ENCODE results near the gene SPDEF.

Gene SPDEF

DNA sequence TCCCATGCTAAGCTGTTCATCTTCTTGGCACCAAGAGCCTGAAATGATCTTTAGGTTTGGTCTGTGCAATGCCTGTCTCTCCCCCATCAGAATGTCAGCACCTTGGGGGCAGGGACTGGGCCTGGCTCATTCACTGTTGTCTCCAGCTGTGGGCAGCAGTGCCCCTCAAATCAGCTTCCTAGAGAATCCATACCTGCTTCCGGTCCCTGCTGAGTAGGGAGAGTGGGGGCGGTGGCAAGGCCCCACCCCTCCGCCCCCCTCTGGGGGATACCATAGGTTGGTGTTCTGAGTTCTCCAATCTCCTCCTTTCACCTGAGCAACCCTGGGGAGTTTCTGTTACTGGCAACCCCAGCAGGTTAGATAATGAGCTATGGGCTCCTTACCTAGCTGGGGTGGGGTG lies 19.2 kb upstream of the SPDEF start:
- no peak overlapping the region for H3K9ac ChIP-seq (ENCODE audit: low read length)
- H3K27ac ChIP-seq (ENCODE audit: low read depth, low read length) = no peak overlapping the region
- no peak overlapping the region for H4K8ac ChIP-seq (ENCODE audit: low read depth, low read length)
- H2BK15ac ChIP-seq (replicated peaks; ENCODE audit: low read depth) = no peak overlapping the region
- no peak overlapping the region for H2BK5ac ChIP-seq (ENCODE audit: low read length)
- DNase-seq = peak; percentile 53
- H3K23ac ChIP-seq (ENCODE audit: low read length) = no peak overlapping the region
- H3K79me1 ChIP-seq (ENCODE audit: low read length) = no peaks in the 10 kb centered on the region
- no peak overlapping the region for H3K4ac ChIP-seq (ENCODE audit: low read depth, low read length)
- WGBS (ENCODE audit: extremely low coverage, insufficient coverage, low lambda C conversion rate) = no CpG with 5 or more reads among the region's 3 CpGs
- no peak overlapping the region for H3K4me2 ChIP-seq (ENCODE audit: low read length)
- no peak overlapping the region for H4K5ac ChIP-seq (ENCODE audit: low read length)
- no peaks in the 10 kb centered on the region for H3K27me3 ChIP-seq (ENCODE audit: insufficient read depth, low read length, poor library complexity)
- H3K4me3 ChIP-seq (ENCODE audit: low read length) = no peak overlapping the region
- H2BK120ac ChIP-seq (ENCODE audit: low read depth, low read length) = no peak overlapping the region
- no peak overlapping the region for H3K18ac ChIP-seq (ENCODE audit: low read length)
- no peaks in the 10 kb centered on the region for H3K79me2 ChIP-seq (ENCODE audit: control insufficient read depth, insufficient read depth, low read length)
- H3K36me3 ChIP-seq (ENCODE audit: control insufficient read depth, insufficient read depth, low read length) = no peaks in the 10 kb centered on the region
- no peak overlapping the region for H3K56ac ChIP-seq (ENCODE audit: low read length)
- H3K4me1 ChIP-seq (ENCODE audit: control insufficient read depth, low read depth, low read length) = peaks cover 2% of the 10 kb centered on the region
- no peak overlapping the region for H2AK5ac ChIP-seq (ENCODE audit: low read length)

DNA sequence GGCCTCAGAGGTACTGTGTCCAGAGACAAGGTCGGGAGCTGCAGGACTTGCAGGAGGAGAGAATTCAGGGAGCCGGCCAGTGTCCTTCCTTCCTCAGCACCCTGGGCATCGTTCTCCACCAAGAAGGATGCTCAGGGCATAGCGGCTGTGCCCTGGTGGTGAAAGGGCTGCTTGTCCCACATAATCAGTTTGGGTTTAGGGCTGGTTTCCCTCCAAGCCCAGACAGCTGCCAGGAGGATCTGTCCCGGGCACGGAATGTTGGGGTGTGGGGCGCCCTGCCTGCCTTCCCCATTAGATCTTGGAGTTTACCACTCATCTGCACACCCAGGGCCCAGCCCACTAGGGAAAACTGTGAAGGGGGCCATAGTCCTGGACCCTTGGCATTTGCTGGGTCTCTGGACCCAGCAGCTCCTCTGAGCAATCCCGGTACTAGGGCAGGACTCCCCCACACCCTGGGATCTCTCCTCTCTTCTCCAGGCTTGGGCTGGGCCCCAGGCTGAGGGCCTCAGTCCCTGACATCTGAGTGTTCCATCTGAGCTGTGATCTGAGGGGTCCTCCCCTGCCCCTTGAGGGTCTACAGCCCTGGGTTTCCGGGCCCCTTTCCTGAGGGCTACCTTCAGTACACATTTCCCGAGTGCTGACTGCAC lies 18.6 kb upstream of the SPDEF start:
- Histone ChIP-seq H3K27me3 (ENCODE audit: insufficient read depth, low read length, poor library complexity) (no peaks in the 10 kb centered on the region), H2AK5ac (ENCODE audit: low read length) (no peak overlapping the region), H3K4ac (ENCODE audit: low read depth, low read length) (no peak overlapping the region), H3K56ac (ENCODE audit: low read length) (no peak overlapping the region), H3K4me1 (ENCODE audit: control insufficient read depth, low read depth, low read length) (peaks cover 2% of the 10 kb centered on the region), H2BK5ac (ENCODE audit: low read length) (no peak overlapping the region), H3K36me3 (ENCODE audit: control insufficient read depth, insufficient read depth, low read length) (no peaks in the 10 kb centered on the region), H3K4me2 (ENCODE audit: low read length) (no peak overlapping the region), H4K8ac (ENCODE audit: low read depth, low read length) (no peak overlapping the region), H2BK15ac (replicated peaks; ENCODE audit: low read depth) (no peak overlapping the region), H3K23ac (ENCODE audit: low read length) (no peak overlapping the region), H3K4me3 (ENCODE audit: low read length) (no peak overlapping the region), H2BK120ac (ENCODE audit: low read depth, low read length) (no peak overlapping the region), H3K9ac (ENCODE audit: low read length) (no peak overlapping the region), H3K79me1 (ENCODE audit: low read length) (no peaks in the 10 kb centered on the region), H3K27ac (ENCODE audit: low read depth, low read length) (no peak overlapping the region), H4K5ac (ENCODE audit: low read length) (no peak overlapping the region), H3K79me2 (ENCODE audit: control insufficient read depth, insufficient read depth, low read length) (no peaks in the 10 kb centered on the region), H3K18ac (ENCODE audit: low read length) (no peak overlapping the region)
- no peak for DNase-seq
- no CpG with 5 or more reads among the region's 10 CpGs for WGBS (ENCODE audit: extremely low coverage, insufficient coverage, low lambda C conversion rate)

DNA sequence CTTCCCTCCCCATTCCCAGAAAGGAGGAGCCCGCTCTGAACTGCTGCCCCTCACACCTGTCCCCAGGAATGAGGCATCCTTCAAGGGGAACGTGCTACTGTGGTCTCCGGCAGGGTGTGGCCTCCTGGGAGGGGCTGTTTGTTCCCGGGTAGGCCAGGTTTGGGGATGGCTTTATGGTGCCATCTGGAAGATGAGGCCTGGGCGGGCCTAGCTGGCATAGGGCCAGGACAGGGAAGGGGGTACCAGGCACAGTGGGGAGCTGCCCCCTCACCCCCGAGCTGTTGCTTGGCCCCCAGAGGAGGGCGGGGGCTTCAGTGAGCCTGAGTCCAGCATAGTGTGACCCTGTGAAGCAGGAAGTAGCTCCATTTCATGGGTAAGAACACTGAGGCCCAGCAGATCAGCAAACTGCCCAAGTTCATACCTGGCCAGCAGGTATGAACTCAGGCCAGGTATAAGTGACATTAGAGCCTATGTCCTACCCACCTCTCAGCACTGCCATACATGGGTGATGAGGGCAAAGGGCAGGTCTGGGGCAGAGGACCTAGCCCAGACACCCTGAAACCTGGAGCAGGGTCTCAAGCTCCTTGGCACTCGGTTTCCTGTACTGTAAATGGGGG lies 17.5 kb upstream of the SPDEF start:
- H4K8ac ChIP-seq (ENCODE audit: low read depth, low read length) = no peak overlapping the region
- no peaks in the 10 kb centered on the region for H3K79me2 ChIP-seq (ENCODE audit: control insufficient read depth, insufficient read depth, low read length)
- H3K56ac ChIP-seq (ENCODE audit: low read length) = no peak overlapping the region
- H3K4ac ChIP-seq (ENCODE audit: low read depth, low read length) = no peak overlapping the region
- no peak overlapping the region for H2BK120ac ChIP-seq (ENCODE audit: low read depth, low read length)
- no peak overlapping the region for H4K5ac ChIP-seq (ENCODE audit: low read length)
- H3K27me3 ChIP-seq (ENCODE audit: insufficient read depth, low read length, poor library complexity) = no peaks in the 10 kb centered on the region
- no peaks in the 10 kb centered on the region for H3K36me3 ChIP-seq (ENCODE audit: control insufficient read depth, insufficient read depth, low read length)
- no peak overlapping the region for H3K9ac ChIP-seq (ENCODE audit: low read length)
- H3K4me3 ChIP-seq (ENCODE audit: low read length) = no peak overlapping the region
- H2BK5ac ChIP-seq (ENCODE audit: low read length) = no peak overlapping the region
- no CpG with 5 or more reads among the region's 8 CpGs for WGBS (ENCODE audit: extremely low coverage, insufficient coverage, low lambda C conversion rate)
- no peak for DNase-seq
- H3K79me1 ChIP-seq (ENCODE audit: low read length) = no peaks in the 10 kb centered on the region
- H3K18ac ChIP-seq (ENCODE audit: low read length) = no peak overlapping the region
- H3K4me1 ChIP-seq (ENCODE audit: control insufficient read depth, low read depth, low read length) = peaks cover 2% of the 10 kb centered on the region
- H2BK15ac ChIP-seq (replicated peaks; ENCODE audit: low read depth) = no peak overlapping the region
- no peak overlapping the region for H2AK5ac ChIP-seq (ENCODE audit: low read length)
- H3K23ac ChIP-seq (ENCODE audit: low read length) = no peak overlapping the region
- no peak overlapping the region for H3K27ac ChIP-seq (ENCODE audit: low read depth, low read length)
- no peak overlapping the region for H3K4me2 ChIP-seq (ENCODE audit: low read length)

DNA sequence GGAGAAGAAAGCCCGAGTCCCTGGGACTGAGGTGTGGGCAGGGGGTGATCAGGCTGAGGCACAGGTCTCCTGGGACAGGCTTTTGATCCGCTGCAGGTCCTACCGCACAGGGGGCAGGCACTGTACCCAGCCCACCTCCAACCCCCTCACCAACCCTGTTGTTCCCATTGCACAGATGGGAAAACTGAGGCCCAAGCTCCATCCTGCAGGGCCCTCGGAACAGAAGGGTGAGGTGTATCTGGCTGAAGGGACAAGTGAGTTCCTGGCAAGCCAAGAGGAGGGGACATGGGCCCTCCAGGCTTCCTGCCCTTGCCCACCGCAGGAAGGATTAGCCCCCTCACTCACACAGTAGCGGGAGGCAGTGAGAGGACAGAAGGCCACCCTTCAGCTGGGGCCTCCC lies 16.5 kb upstream of the SPDEF start:
- no peaks in the 10 kb centered on the region for H3K27me3 ChIP-seq (ENCODE audit: insufficient read depth, low read length, poor library complexity)
- peaks cover 2% of the 10 kb centered on the region for H3K4me1 ChIP-seq (ENCODE audit: control insufficient read depth, low read depth, low read length)
- no peak overlapping the region for H4K8ac ChIP-seq (ENCODE audit: low read depth, low read length)
- no peaks in the 10 kb centered on the region for H3K79me1 ChIP-seq (ENCODE audit: low read length)
- H2BK5ac ChIP-seq (ENCODE audit: low read length) = no peak overlapping the region
- DNase-seq = no peak
- H3K56ac ChIP-seq (ENCODE audit: low read length) = no peak overlapping the region
- H3K9ac ChIP-seq (ENCODE audit: low read length) = no peak overlapping the region
- no peaks in the 10 kb centered on the region for H3K79me2 ChIP-seq (ENCODE audit: control insufficient read depth, insufficient read depth, low read length)
- no peak overlapping the region for H2BK15ac ChIP-seq (replicated peaks; ENCODE audit: low read depth)
- no peak overlapping the region for H4K5ac ChIP-seq (ENCODE audit: low read length)
- H3K4me3 ChIP-seq (ENCODE audit: low read length) = no peak overlapping the region
- no peak overlapping the region for H2BK120ac ChIP-seq (ENCODE audit: low read depth, low read length)
- no peak overlapping the region for H3K23ac ChIP-seq (ENCODE audit: low read length)
- H3K18ac ChIP-seq (ENCODE audit: low read length) = no peak overlapping the region
- no peak overlapping the region for H3K4ac ChIP-seq (ENCODE audit: low read depth, low read length)
- H3K4me2 ChIP-seq (ENCODE audit: low read length) = no peak overlapping the region
- no peak overlapping the region for H3K27ac ChIP-seq (ENCODE audit: low read depth, low read length)
- H3K36me3 ChIP-seq (ENCODE audit: control insufficient read depth, insufficient read depth, low read length) = no peaks in the 10 kb centered on the region
- no CpG with 5 or more reads among the region's 6 CpGs for WGBS (ENCODE audit: extremely low coverage, insufficient coverage, low lambda C conversion rate)
- H2AK5ac ChIP-seq (ENCODE audit: low read length) = no peak overlapping the region

DNA sequence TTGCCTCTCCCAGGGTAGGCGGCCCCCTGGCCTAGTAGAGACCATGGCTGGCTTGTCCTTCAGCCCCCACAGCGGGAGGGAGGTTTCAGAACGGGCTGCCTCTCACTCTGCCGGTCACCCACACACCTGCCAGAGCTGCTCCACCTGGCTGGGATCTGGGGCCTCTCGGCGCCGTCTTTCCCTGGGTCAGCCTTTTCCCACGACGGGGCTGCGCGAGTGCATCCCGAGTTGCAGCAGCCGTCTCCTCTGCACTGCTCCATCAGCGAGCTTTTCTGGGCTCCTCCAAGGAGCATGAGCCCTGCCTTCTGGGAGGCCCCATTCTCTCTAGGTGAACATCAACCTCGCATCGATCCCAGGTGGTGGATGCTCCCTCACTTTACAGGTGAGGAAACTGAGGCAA lies 15.9 kb upstream of the SPDEF start:
- no peak overlapping the region for H3K18ac ChIP-seq (ENCODE audit: low read length)
- no peak overlapping the region for H4K5ac ChIP-seq (ENCODE audit: low read length)
- no peak overlapping the region for H4K8ac ChIP-seq (ENCODE audit: low read depth, low read length)
- no peak overlapping the region for H2BK5ac ChIP-seq (ENCODE audit: low read length)
- WGBS (ENCODE audit: extremely low coverage, insufficient coverage, low lambda C conversion rate) = no CpG with 5 or more reads among the region's 16 CpGs
- no peaks in the 10 kb centered on the region for H3K36me3 ChIP-seq (ENCODE audit: control insufficient read depth, insufficient read depth, low read length)
- H3K79me1 ChIP-seq (ENCODE audit: low read length) = no peaks in the 10 kb centered on the region
- H3K4me2 ChIP-seq (ENCODE audit: low read length) = no peak overlapping the region
- H2BK15ac ChIP-seq (replicated peaks; ENCODE audit: low read depth) = no peak overlapping the region
- DNase-seq = no peak
- H2AK5ac ChIP-seq (ENCODE audit: low read length) = no peak overlapping the region
- H3K4ac ChIP-seq (ENCODE audit: low read depth, low read length) = no peak overlapping the region
- H3K79me2 ChIP-seq (ENCODE audit: control insufficient read depth, insufficient read depth, low read length) = no peaks in the 10 kb centered on the region
- no peak overlapping the region for H3K27ac ChIP-seq (ENCODE audit: low read depth, low read length)
- H3K56ac ChIP-seq (ENCODE audit: low read length) = no peak overlapping the region
- no peak overlapping the region for H3K9ac ChIP-seq (ENCODE audit: low read length)
- H3K4me1 ChIP-seq (ENCODE audit: control insufficient read depth, low read depth, low read length) = peaks cover 2% of the 10 kb centered on the region
- no peaks in the 10 kb centered on the region for H3K27me3 ChIP-seq (ENCODE audit: insufficient read depth, low read length, poor library complexity)
- H2BK120ac ChIP-seq (ENCODE audit: low read depth, low read length) = no peak overlapping the region
- H3K23ac ChIP-seq (ENCODE audit: low read length) = no peak overlapping the region
- no peak overlapping the region for H3K4me3 ChIP-seq (ENCODE audit: low read length)

DNA sequence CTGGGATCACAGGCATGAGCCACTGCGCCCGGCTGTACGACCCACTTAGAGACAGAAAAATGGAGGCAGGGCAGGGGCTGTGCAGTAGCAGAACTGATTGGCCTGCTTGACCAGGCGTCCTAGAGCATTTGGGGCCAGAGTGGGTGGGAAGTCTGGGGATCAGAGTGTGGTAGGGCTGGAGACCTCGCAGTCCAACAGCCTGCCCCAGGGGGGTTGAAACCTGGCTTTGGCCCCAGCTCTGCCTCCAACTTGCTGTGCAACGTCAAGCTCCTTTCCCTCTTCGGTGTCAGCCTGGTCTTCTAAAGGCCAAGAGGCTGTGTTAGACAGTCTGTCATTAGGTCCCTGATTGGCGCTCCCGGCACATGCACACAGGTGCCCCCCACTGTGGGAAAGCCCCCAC lies 15.3 kb upstream of the SPDEF start:
- WGBS (ENCODE audit: extremely low coverage, insufficient coverage, low lambda C conversion rate) = no CpG with 5 or more reads among the region's 9 CpGs
- no peak overlapping the region for H4K8ac ChIP-seq (ENCODE audit: low read depth, low read length)
- peaks cover 2% of the 10 kb centered on the region for H3K4me1 ChIP-seq (ENCODE audit: control insufficient read depth, low read depth, low read length)
- H2BK5ac ChIP-seq (ENCODE audit: low read length) = no peak overlapping the region
- no peak overlapping the region for H3K9ac ChIP-seq (ENCODE audit: low read length)
- no peak overlapping the region for H3K18ac ChIP-seq (ENCODE audit: low read length)
- H3K23ac ChIP-seq (ENCODE audit: low read length) = no peak overlapping the region
- H3K79me1 ChIP-seq (ENCODE audit: low read length) = no peaks in the 10 kb centered on the region
- no peak overlapping the region for H2AK5ac ChIP-seq (ENCODE audit: low read length)
- no peak for DNase-seq
- H3K4me2 ChIP-seq (ENCODE audit: low read length) = no peak overlapping the region
- no peak overlapping the region for H3K56ac ChIP-seq (ENCODE audit: low read length)
- no peak overlapping the region for H4K5ac ChIP-seq (ENCODE audit: low read length)
- no peaks in the 10 kb centered on the region for H3K27me3 ChIP-seq (ENCODE audit: insufficient read depth, low read length, poor library complexity)
- no peaks in the 10 kb centered on the region for H3K79me2 ChIP-seq (ENCODE audit: control insufficient read depth, insufficient read depth, low read length)
- no peak overlapping the region for H2BK15ac ChIP-seq (replicated peaks; ENCODE audit: low read depth)
- no peak overlapping the region for H2BK120ac ChIP-seq (ENCODE audit: low read depth, low read length)
- no peaks in the 10 kb centered on the region for H3K36me3 ChIP-seq (ENCODE audit: control insufficient read depth, insufficient read depth, low read length)
- H3K4ac ChIP-seq (ENCODE audit: low read depth, low read length) = no peak overlapping the region
- H3K4me3 ChIP-seq (ENCODE audit: low read length) = no peak overlapping the region
- no peak overlapping the region for H3K27ac ChIP-seq (ENCODE audit: low read depth, low read length)

All from mesendoderm (in vitro differentiated cells).